Subcutaneous adipose tissue (tissue), 4 donors: Measurements from ENCODE around the gene SULT1A2. TPM values are rescaled to one million over a fixed set of nuclear protein-coding genes. Genes with fewer than 3 reads are reported as not detected.

ENCODE experiments used
- CTCF ChIP-seq: fragments of 450-650 bp; IDR thresholded peaks from one replicate; pipeline ENCODE4 v1.5.1; 2016; ENCODE audit warnings: low read depth, mild to moderate bottlenecking, control low read depth, antibody characterized with exemption, moderate library complexity
- total RNA-seq, 4 donors: library from RNA; depleted of rRNA; stranded (reverse); fragments of >200 nt; gene quantifications; one replicate each; pipeline ENCODE4 v1.1.0, GENCODE V29; 2016

Gene SULT1A2
- total RNA-seq, 4 donors from 2014 or later = 0.88 to 1.4 (median 1.1) TPM; not detected in 1

DNA sequence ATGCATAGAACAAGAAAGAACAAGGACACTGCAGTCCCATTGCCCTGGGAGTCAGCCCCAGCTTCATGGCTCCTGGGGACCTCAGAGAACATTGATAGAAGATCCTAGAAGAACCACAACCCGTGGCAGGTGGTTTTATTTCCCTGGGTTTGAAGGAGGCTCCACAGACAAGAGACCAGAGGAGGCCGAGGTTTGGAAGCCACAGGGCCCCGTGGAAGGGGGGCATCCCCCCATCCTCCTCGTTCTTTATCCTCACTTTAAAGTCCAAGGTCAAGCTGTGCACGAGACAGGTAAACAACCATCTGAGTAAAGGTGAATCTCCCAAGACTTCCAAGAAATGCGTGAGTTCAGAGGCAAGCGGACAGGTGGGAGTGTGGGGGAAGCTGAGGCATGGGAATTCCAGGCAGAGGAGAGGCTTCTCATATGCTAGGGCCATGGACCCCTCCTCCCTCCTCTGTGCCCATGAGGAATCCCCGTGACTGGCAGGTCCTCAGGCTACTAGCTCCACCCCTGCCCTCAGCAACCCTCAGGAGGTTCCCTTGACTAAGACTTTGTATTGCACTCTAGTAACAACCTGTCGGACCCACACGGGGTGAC, 13.8 kb upstream of the SULT1A2 start:
- TF ChIP-seq CTCF = no peak

GRCh38 chr16:28609631-28610594, 13.1 kb upstream of the SULT1A2 start, which contains the start of gene SULT1A1:
TSS of gene SULT1A1 (minus strand) at chr16:28610044. CDS start at chr16:28608855, 1,189 bp downstream.
- no peak for TF ChIP-seq CTCF

DNA sequence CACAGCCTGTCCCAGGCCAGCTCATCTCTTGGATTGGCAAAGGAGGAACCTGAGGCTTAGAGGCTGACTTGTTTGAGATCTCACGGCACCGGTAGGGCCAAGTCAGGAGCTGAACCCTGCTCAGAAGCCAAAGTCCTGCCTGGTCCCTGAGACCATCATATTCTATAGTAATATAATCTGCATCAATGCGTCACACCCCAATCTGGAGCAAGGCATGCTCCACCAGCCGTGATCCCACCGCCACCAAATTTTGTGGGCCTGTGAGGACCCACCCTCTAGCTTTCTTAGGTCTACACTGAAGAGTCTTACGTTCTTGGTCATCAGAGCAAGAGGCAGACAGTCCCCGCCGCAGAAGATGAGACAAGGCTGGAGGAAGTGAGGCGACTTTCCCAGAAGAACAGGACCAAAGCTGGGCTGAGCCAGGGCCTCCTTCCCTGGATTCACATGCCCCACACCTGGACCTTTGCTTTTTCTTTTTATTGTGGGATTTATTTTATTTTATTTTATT, 10.3 kb upstream of the SULT1A2 start:
- no peak for TF ChIP-seq CTCF

DNA sequence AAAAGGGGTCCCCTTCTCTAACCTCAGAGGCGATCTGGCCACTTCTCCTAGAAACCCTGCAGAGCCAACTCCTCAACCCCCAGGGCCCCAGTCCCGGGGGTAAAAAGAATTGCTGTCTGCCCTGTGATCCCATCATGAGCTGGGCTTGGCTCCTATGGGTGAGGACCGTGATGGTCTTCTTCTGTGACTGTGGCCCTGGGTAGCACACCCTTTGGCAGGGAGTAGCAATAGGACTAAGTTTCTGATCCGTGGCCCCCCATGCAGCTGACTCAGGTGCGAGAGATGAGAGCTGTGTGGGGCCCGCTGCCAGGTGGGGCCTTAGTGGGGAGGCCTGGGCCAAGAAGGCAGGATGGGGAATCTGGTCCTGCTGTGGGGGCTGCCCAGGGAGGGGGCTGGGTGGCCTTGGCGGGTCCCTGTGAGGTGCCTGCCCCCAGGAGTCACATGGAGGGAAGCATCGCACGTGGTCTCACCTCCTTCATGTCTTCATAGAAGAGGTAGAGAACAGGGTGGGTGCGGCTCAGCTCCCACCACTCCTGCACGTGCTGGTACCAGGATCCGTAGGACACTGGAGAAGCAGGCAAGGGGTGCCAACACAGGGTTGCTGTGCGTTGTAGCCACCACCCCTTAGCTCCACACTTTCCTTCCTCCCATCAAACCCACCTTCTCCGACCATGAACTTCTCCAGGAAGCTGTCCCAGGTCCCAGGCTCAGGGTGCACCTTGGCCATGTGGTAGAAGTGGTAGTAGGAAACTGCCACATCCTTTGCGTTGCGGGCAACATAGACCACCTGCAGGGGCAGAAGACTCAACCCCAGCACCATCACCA, 9.7 kb upstream of the SULT1A2 start:
- TF ChIP-seq CTCF = no peak

DNA sequence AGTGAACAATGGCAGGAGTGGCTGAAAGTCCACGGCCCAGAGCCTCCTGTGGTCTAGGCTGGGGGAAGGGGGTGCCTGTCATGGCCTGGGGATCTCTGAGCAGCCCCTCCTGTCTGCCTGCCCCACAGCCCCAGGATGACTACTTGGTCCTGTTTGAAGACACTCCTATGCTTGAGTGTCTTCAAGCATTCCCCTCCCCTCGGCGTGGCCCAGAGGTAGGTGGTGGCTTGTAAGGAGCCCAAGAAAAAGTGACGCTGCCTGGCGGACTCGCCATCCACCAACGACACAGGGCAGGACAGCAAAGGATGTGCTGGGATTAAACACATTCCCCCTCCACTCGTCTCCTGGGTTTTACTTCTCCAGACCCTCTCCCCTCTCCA, 7.3 kb upstream of the SULT1A2 start:
- TF ChIP-seq CTCF = no peak

GRCh38 chr16:28603381-28604185, 6.7 kb upstream of the SULT1A2 start:
- no peak for TF ChIP-seq CTCF
